ENCODE measurements around the gene RASSF10. TPM values are rescaled to one million over a fixed set of nuclear protein-coding genes. Genes with fewer than 3 reads are reported as not detected.

The RASSF10 gene
- polyA plus RNA-seq, 3 donors: not detected

GRCh38 chr11:13061294-13061990 lies 52.3 kb downstream of the RASSF10 start:
- H3K4me3 ChIP-seq (replicated peaks in 1 of 3; ENCODE audit: low read depth in 2 of 3, low read length in 3 of 3): no peak overlapping the region
- no peak for TF ChIP-seq CTCF (IDR thresholded peaks at IDR 0.05)
- Mint-ChIP-seq H3K4me3 (no peak overlapping the region), H3K27ac (no peak overlapping the region), H3K9me3 (peaks cover 0 to 2% (median 0%) of the 10 kb centered on the region in 7 donors), H3K4me1 (no peaks in the 10 kb centered on the region), H3K36me3 (no peaks in the 10 kb centered on the region), H3K27me3 (ENCODE audit: low read depth in 3 of 3) (peaks cover 0 to 6% (median 3%) of the 10 kb centered on the region in 3 donors)
- no peaks in the 10 kb centered on the region for H3K27me3 ChIP-seq (ENCODE audit: control insufficient read depth in 2 of 2, insufficient read depth in 2 of 2, low read length in 2 of 2)
- no peak overlapping the region for H3K9ac ChIP-seq (ENCODE audit: insufficient read depth, low read length, poor library complexity, severe bottlenecking)
- H3K79me2 ChIP-seq (ENCODE audit: insufficient read depth, low read length): no peaks in the 10 kb centered on the region
- no peak overlapping the region for H3K27ac ChIP-seq (ENCODE audit: low read depth in 1 of 2, low read length in 2 of 2)
- H2AFZ ChIP-seq (ENCODE audit: insufficient read depth, low read depth, low read length, poor library complexity, severe bottlenecking): no peak overlapping the region
- 100% methylated on average over 2 of the region's 3 CpGs for WGBS (ENCODE audit: insufficient coverage)
- DNase-seq: no peak
- no peaks in the 10 kb centered on the region for H3K36me3 ChIP-seq (replicated peaks in 1 of 2; ENCODE audit: control insufficient read depth in 1 of 2, insufficient read depth in 2 of 2, low read length in 2 of 2)
- no peaks in the 10 kb centered on the region for H3K4me1 ChIP-seq (ENCODE audit: control insufficient read depth in 1 of 2, insufficient read depth in 2 of 2, low read length in 2 of 2)
- intact Hi-C loops (cut with micrococcal nuclease): no loop called here
- H3K4me2 ChIP-seq (replicated peaks; ENCODE audit: extremely low read depth, low read length, poor library complexity, severe bottlenecking): no peak overlapping the region
- no peaks in the 10 kb centered on the region for H3K9me3 ChIP-seq (replicated peaks in 1 of 2; ENCODE audit: control insufficient read depth in 1 of 2, insufficient read depth in 1 of 2, low read length in 2 of 2)
- H4K20me1 ChIP-seq (ENCODE audit: insufficient read depth, low read length): no peaks in the 10 kb centered on the region
